HepG2 (cell line): Measurements from ENCODE around the gene CHPF. TPM values are rescaled to one million over a fixed set of nuclear protein-coding genes. Genes with fewer than 3 reads are reported as not detected.

Experiments used
- ATAC-seq: fragments of 200-7000 bp; cut with Tn5 transposase; 3 replicates; pipeline ENCODE4 v1.9.1; 2020; ENCODE audit warnings: mild to moderate bottlenecking, moderate library complexity
- BruUV-seq: library from RNA; stranded (reverse); fragments of 400-500 nt; replicated peaks from 2 replicates; lab custom pipeline; 2021; lab: Mats Ljungman, UMichigan
- CTCF ChIA-PET: fragments of 300-600 bp; formaldehyde crosslinking; extraction: SDS; loops from one replicate; lab custom pipeline; 2021; ENCODE audit warnings: low total read pairs, inconsistent platforms, low intra/inter-chr PET ratio; lab: Yijun Ruan, JAX
- POLR2A ChIA-PET: fragments of 350-600 bp; sonication (Branson Sonifier 250); formaldehyde crosslinking; loops from one replicate; lab custom pipeline; 2020; ENCODE audit warnings: antibody characterized with exemption, inconsistent platforms; lab: Yijun Ruan, JAX
- DNase-seq: peaks from one replicate; pipeline ENCODE4 v3.0.0-alpha.2; 2015; ENCODE audit warnings: low spot score
- FAIRE-seq: peaks from 3 replicates; lab custom pipeline; 2011; peaks lifted over from hg19 to GRCh38; lab: Jason Lieb, UNC
- H2AFZ ChIP-seq: one replicate; pipeline ENCODE4 v1.6.1; 2011; ENCODE audit warnings: low read length, inconsistent platforms
- H3K27ac ChIP-seq: fragments of 300-600 bp; 3 replicates; pipeline ENCODE4 v1.8.0; 2011; ENCODE audit warnings: mixed run types, mild to moderate bottlenecking, mixed read lengths, low read length, inconsistent platforms; ENCODE audit not compliant: insufficient read depth; ENCODE audit errors: extremely low read length
- H3K27me3 ChIP-seq, 2 experiments: fragments of 200-600 bp in 1 of 2; 2 replicates in 1 of 2; 3 replicates in 1 of 2; pipeline versions ENCODE4 v1.6.0 to v1.8.0; 2011; ENCODE audit warnings: low read length in 2 of 2, mild to moderate bottlenecking in 2 of 2, moderate library complexity in 2 of 2, inconsistent platforms in 1 of 2; ENCODE audit not compliant: insufficient read depth in 2 of 2, control insufficient read depth in 1 of 2
- H3K36me3 ChIP-seq, 2 experiments: fragments of 200-600 bp in 1 of 2; replicated peaks in 1 of 2; 2 replicates in 1 of 2; 3 replicates in 1 of 2; pipeline versions ENCODE4 v1.5.1 to v1.8.0; 2011; ENCODE audit warnings: low read length in 2 of 2, inconsistent platforms in 1 of 2; ENCODE audit not compliant: insufficient read depth in 2 of 2, control insufficient read depth in 1 of 2
- H3K4me1 ChIP-seq: 2 replicates; pipeline ENCODE4 v1.5.1; 2012; ENCODE audit warnings: low read length, inconsistent platforms; ENCODE audit not compliant: insufficient read depth
- H3K4me2 ChIP-seq: 2 replicates; pipeline ENCODE4 v1.6.0; 2011; ENCODE audit warnings: low read depth, low read length, inconsistent platforms
- H3K4me3 ChIP-seq, 3 experiments: fragments of 200-600 bp in 1 of 3; sonication (generic), shearing (Covaris generic) in 1 of 3; replicated peaks in 1 of 3; 2 replicates each; pipeline ENCODE4 v1.5.1; 2011 to 2016; ENCODE audit warnings: low read length in 3 of 3, inconsistent platforms in 2 of 3, low read depth in 2 of 3, mild to moderate bottlenecking in 2 of 3, control low read depth in 1 of 3, mixed read lengths in 1 of 3; ENCODE audit not compliant: insufficient read depth in 1 of 3
- H3K79me2 ChIP-seq: one replicate; pipeline ENCODE4 v1.6.1; 2011; ENCODE audit warnings: low read length, inconsistent platforms; ENCODE audit not compliant: insufficient read depth
- H3K9ac ChIP-seq: 2 replicates; pipeline ENCODE4 v1.6.0; 2011; ENCODE audit warnings: mild to moderate bottlenecking, low read depth, low read length, inconsistent platforms; ENCODE audit not compliant: insufficient read depth
- H3K9me3 ChIP-seq: 2 replicates; pipeline ENCODE4 v1.5.1; 2012; ENCODE audit warnings: mild to moderate bottlenecking, low read length
- H4K20me1 ChIP-seq: 2 replicates; pipeline ENCODE4 v1.6.0; 2011; ENCODE audit warnings: inconsistent platforms, mild to moderate bottlenecking, low read length, moderate library complexity; ENCODE audit not compliant: insufficient read depth
- AGO2 ChIP-seq: fragments of 200-400 bp; formaldehyde crosslinking; optimal IDR thresholded peaks from 2 replicates; pipeline ENCODE3; 2017; ENCODE audit warnings: mild to moderate bottlenecking, low read depth, low read length, moderate library complexity
- ARID2 ChIP-seq: sonication (generic); formaldehyde crosslinking; IDR thresholded peaks from 2 replicates; pipeline ENCODE4 v1.8.1; 2022; ENCODE audit warnings: mild to moderate bottlenecking, missing genetic modification reagents, borderline replicate concordance
- BCL6 ChIP-seq: IDR thresholded peaks from 2 replicates; pipeline ENCODE4 v1.6.1; 2016; ENCODE audit warnings: missing genetic modification reagents, missing compliant biosample characterization
- GLI4 ChIP-seq: sonication (generic); formaldehyde crosslinking; IDR thresholded peaks from 2 replicates; pipeline ENCODE4 v1.5.1; 2020; ENCODE audit warnings: missing genetic modification reagents, mild to moderate bottlenecking, moderate library complexity, borderline replicate concordance
- KDM1A ChIP-seq: IDR thresholded peaks from 2 replicates; pipeline ENCODE4 v1.6.1; 2016; ENCODE audit warnings: missing compliant biosample characterization
- MZF1 ChIP-seq: sonication (generic); formaldehyde crosslinking; IDR thresholded peaks from 2 replicates; pipeline ENCODE4 v1.8.1; 2023; ENCODE audit warnings: mild to moderate bottlenecking, missing genetic modification reagents, borderline replicate concordance
- NFIC ChIP-seq: IDR thresholded peaks from 2 replicates; pipeline ENCODE4 v1.6.1; 2012; ENCODE audit warnings: mild to moderate bottlenecking, low read length, inconsistent platforms
- NFKBIZ ChIP-seq: IDR thresholded peaks from 2 replicates; pipeline ENCODE4 v1.6.1; 2018; ENCODE audit warnings: missing genetic modification reagents, missing compliant biosample characterization
- NKX3-1 ChIP-seq: sonication (generic); formaldehyde crosslinking; IDR thresholded peaks from 2 replicates; pipeline ENCODE4 v1.5.0; 2020; ENCODE audit warnings: missing genetic modification reagents
- RBFOX2 ChIP-seq: fragments of 200-400 bp; formaldehyde crosslinking; IDR thresholded peaks from 2 replicates; pipeline ENCODE4 v1.6.1; 2017; ENCODE audit warnings: low read depth, mild to moderate bottlenecking, low read length
- TMF1 ChIP-seq: sonication (generic); formaldehyde crosslinking; IDR thresholded peaks from 2 replicates; pipeline ENCODE4 v1.8.1; 2022; ENCODE audit warnings: low read depth, missing genetic modification reagents
- ZKSCAN1 ChIP-seq: fragments of 150-350 bp; IDR thresholded peaks from 2 replicates; pipeline ENCODE4 v1.6.1; 2014; ENCODE audit warnings: low read length
- ZNF292 ChIP-seq: sonication (generic); formaldehyde crosslinking; IDR thresholded peaks from 2 replicates; pipeline ENCODE4 v1.8.1; 2022; ENCODE audit warnings: mild to moderate bottlenecking, low read depth, missing genetic modification reagents, borderline replicate concordance
- ZNF331 ChIP-seq: sonication (generic); formaldehyde crosslinking; IDR thresholded peaks from 2 replicates; pipeline ENCODE4 v1.4.0; 2020; ENCODE audit warnings: missing genetic modification reagents
- ZNF543 ChIP-seq: sonication (generic); formaldehyde crosslinking; IDR thresholded peaks from 2 replicates; pipeline ENCODE4 v1.4.0; 2020; ENCODE audit warnings: mild to moderate bottlenecking, missing genetic modification reagents
- ZNF569 ChIP-seq: sonication (generic); formaldehyde crosslinking; IDR thresholded peaks from 2 replicates; pipeline ENCODE4 v1.5.0; 2020; ENCODE audit warnings: mild to moderate bottlenecking, missing genetic modification reagents, moderate library complexity, borderline replicate concordance
- ZNF629 ChIP-seq: sonication (generic); formaldehyde crosslinking; conservative IDR thresholded peaks from 2 replicates; pipeline ENCODE4 v1.5.0; 2020; ENCODE audit warnings: missing genetic modification reagents
- ZNF674 ChIP-seq: sonication (generic); formaldehyde crosslinking; IDR thresholded peaks from 2 replicates; pipeline ENCODE4 v1.5.0; 2020; ENCODE audit warnings: low read depth, mild to moderate bottlenecking, missing genetic modification reagents
- ZNF747 ChIP-seq: sonication (generic); formaldehyde crosslinking; IDR thresholded peaks from 2 replicates; pipeline ENCODE4 v1.8.1; 2023; ENCODE audit warnings: missing genetic modification reagents, mild to moderate bottlenecking, borderline replicate concordance
- WGBS: methylation state at CpG from one replicate; pipeline ENCODE4 v1.1.6; 2017; ENCODE audit warnings: low lambda C conversion rate; 5-methylcytosine and 5-hydroxymethylcytosine counted together
- in situ Hi-C: cut with HindIII; loops from 2 replicates; pipeline ENCODE4 v1.10.0; 2017; ENCODE audit warnings: low pct_unique_long_range_greater_than_20kb; ENCODE audit not compliant: extremely low pct_ligation_motif_present
- intact Hi-C: fragments of 100-400 bp; cut with micrococcal nuclease; formaldehyde crosslinking; loops from one replicate; pipeline ENCODE4 v1.10.0; 2022; ENCODE audit not compliant: unreplicated experiment
- polyA plus RNA-seq, 8 experiments: library from polyadenylated mRNA; depleted of rRNA in 3 of 8; stranded (reverse) in 7 of 8; unstranded in 1 of 8; fragments of >200 nt; fragmentation: Illumina TruSeq in 4 of 8; extraction: Trizol in 4 of 8; gene quantifications; 2 replicates each; pipeline versions ENCODE4 v1.2.1 to v1.2.3, GENCODE V29; 2011 to 2016; ENCODE audit warnings: low read depth in 4 of 8, missing spikeins in 1 of 8, mixed read lengths in 1 of 8; ENCODE audit not compliant: insufficient read depth in 1 of 8
- total RNA-seq, 5 experiments: library from RNA; depleted of rRNA; stranded (reverse); fragments of >200 nt; fragmentation: Illumina TruSeq; extraction: Trizol; gene quantifications; 2 replicates each; pipeline ENCODE4 v1.2.3, GENCODE V29; 2016; ENCODE audit warnings: low read depth in 1 of 5
- TF ChIP-seq, protein P1 (sequence below): sonication (generic); formaldehyde crosslinking; IDR thresholded peaks from 2 replicates; pipeline ENCODE4 v1.5.0; 2020; ENCODE audit warnings: missing genetic modification reagents, mild to moderate bottlenecking, borderline replicate concordance
- TF ChIP-seq, protein P2 (sequence below): sonication (generic); formaldehyde crosslinking; IDR thresholded peaks from 2 replicates; pipeline ENCODE4 v1.5.0; 2020; ENCODE audit warnings: missing genetic modification reagents
- TF ChIP-seq, protein P3 (sequence below): IDR thresholded peaks from 2 replicates; pipeline ENCODE4 v1.6.1; 2016; ENCODE audit warnings: low read depth, borderline replicate concordance

The CHPF gene
- total and polyA plus RNA-seq, 2 of the 13 experiments (the other 11 are each of a cell fraction or from before 2014, with no cell fraction given), result 79.6 to 111 TPM

DNA sequence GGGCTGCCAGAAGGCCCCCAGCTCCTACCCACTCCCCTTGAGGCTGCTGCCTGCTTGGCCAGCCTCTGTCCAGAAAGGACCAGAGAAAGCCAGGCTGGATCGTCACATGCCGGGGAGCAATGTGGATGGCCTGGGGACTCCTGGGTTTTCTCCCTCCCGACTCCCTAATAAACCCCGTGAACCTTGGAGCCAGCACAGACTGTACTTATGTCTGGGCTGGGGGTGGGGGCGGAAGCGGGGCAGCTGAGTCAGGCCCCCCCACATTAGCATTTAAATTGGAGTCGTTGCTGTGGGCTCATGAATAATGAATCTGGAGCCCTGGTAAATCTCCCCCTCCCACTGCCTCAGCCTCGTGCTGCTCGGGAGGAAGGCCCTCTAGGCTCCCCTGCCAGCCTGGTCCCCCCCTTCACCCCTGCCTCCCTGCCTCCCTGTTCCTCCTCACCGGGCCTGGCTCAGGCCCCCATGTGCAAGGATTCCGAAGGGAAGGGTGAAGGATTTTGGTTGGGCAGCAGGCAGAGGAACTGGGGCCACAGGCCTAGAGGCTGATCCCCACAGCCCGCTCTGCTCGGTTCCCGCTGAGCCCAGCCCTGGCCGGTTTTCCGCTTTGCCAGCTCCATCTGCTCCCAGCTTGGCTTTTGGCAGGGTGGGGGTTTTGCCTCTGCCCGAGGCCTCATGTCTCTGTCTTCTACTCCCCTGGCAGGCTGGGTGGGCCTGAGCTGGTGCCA, 36.6 kb downstream of the CHPF start:
- Histone ChIP-seq H3K36me3 (peaks cover 15 to 29% of the 10 kb centered on the region in 2 experiments), H3K9me3 (no peaks in the 10 kb centered on the region), H4K20me1 (no peaks in the 10 kb centered on the region), H3K27ac (no peak overlapping the region), H3K4me2 (no peak overlapping the region), H2AFZ (no peak overlapping the region), H3K4me3 (no peak overlapping the region)
- in situ Hi-C loops, result no loop called here
- no peak for FAIRE-seq
- ATAC-seq, result no peak
- DNase-seq, result no peak
- WGBS, result 95% methylated on average over 17 of the region's 17 CpGs
- intact Hi-C loops, result no loop called here
- POLR2A ChIA-PET, result interaction anchor here (1.0 to 7.7 kb wide), 2 partner anchors 8 to 119 kb away, joined by 3 to 94 read pairs; partner anchors contain the start of gene GMPPA
- TF ChIP-seq NFIC, result no peak
- no peak for TF ChIP-seq ZNF747 (CRISPR knock-in tag)
- TF ChIP-seq ZNF543 (CRISPR knock-in tag), result no peak
- no peak for TF ChIP-seq MZF1
- TF ChIP-seq KDM1A (CRISPR knock-in tag), result no peak
- no peak for TF ChIP-seq ARID2 (CRISPR knock-in tag)
- no peak for TF ChIP-seq NKX3-1 (CRISPR knock-in tag)
- TF ChIP-seq ZNF569, result no peak
- TF ChIP-seq ZNF629 (CRISPR knock-in tag), result no peak
- TF ChIP-seq, protein P1, sequence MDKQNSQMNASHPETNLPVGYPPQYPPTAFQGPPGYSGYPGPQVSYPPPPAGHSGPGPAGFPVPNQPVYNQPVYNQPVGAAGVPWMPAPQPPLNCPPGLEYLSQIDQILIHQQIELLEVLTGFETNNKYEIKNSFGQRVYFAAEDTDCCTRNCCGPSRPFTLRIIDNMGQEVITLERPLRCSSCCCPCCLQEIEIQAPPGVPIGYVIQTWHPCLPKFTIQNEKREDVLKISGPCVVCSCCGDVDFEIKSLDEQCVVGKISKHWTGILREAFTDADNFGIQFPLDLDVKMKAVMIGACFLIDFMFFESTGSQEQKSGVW (CRISPR knock-in tag), result no peak
- TF ChIP-seq AGO2, result peak; percentile 73
- TF ChIP-seq ZKSCAN1, result no peak
- TF ChIP-seq, protein P2, sequence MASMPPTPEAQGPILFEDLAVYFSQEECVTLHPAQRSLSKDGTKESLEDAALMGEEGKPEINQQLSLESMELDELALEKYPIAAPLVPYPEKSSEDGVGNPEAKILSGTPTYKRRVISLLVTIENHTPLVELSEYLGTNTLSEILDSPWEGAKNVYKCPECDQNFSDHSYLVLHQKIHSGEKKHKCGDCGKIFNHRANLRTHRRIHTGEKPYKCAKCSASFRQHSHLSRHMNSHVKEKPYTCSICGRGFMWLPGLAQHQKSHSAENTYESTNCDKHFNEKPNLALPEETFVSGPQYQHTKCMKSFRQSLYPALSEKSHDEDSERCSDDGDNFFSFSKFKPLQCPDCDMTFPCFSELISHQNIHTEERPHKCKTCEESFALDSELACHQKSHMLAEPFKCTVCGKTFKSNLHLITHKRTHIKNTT (CRISPR knock-in tag), result no peak
- TF ChIP-seq ZNF331 (CRISPR knock-in tag), result 0 out of 2 replicates have a peak, but pooled peaks have one; percentile 41
- TF ChIP-seq RBFOX2, result 0 out of 2 replicates have a peak, but pooled peaks have one; percentile 38
- TF ChIP-seq GLI4 (CRISPR knock-in tag), result no peak
- TF ChIP-seq ZNF674 (CRISPR knock-in tag), result no peak
- TF ChIP-seq BCL6 (CRISPR knock-in tag), result no peak
- TF ChIP-seq ZNF292, result no peak
- TF ChIP-seq, protein P3, sequence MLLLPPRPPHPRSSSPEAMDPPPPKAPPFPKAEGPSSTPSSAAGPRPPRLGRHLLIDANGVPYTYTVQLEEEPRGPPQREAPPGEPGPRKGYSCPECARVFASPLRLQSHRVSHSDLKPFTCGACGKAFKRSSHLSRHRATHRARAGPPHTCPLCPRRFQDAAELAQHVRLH (CRISPR knock-in tag), result no peak
- TF ChIP-seq NFKBIZ, result no peak
- TF ChIP-seq TMF1 (CRISPR knock-in tag), result no peak
- TF ChIP-seq, all 625 proteins: peak for 3
- no peaks in the 10 kb centered on the region for H3K79me2 ChIP-seq
- no peak overlapping the region for H3K9ac ChIP-seq
- CTCF ChIA-PET, result no interaction called here
- H3K4me1 ChIP-seq, result peaks cover 15% of the 10 kb centered on the region
- peaks cover 0 to 11% of the 10 kb centered on the region in 2 experiments; a peak in 3 of 5 replicates for H3K27me3 ChIP-seq
- BruUV-seq, result no TSS peak
